Liver (tissue), 3 donors: ENCODE results near the gene SF1.

ENCODE experiments used
- ATF3 ChIP-seq: IDR thresholded peaks from 2 replicates; pipeline ENCODE4 v1.6.1; 2016; ENCODE audit warnings: antibody characterized with exemption
- GABPA ChIP-seq, 2 donors: IDR thresholded peaks in 1 of 2; conservative IDR thresholded peaks in 1 of 2; 2 replicates each; pipeline ENCODE4 v1.6.1; 2016; ENCODE audit warnings: antibody characterized with exemption in 2 of 2, mild to moderate bottlenecking in 1 of 2, moderate library complexity in 1 of 2
- MAX ChIP-seq: IDR thresholded peaks from 2 replicates; pipeline ENCODE4 v1.6.1; 2016; ENCODE audit warnings: antibody characterized with exemption
- RAD21 ChIP-seq, 2 donors: IDR thresholded peaks; 2 replicates each; pipeline ENCODE4 v1.6.1; 2016; ENCODE audit warnings: antibody characterized with exemption in 2 of 2, mild to moderate bottlenecking in 2 of 2
- TF ChIP-seq, protein P1 (sequence below): IDR thresholded peaks from 2 replicates; pipeline ENCODE4 v1.6.1; 2016; ENCODE audit warnings: antibody characterized with exemption
- TF ChIP-seq, protein P2 (sequence below): fragments of 150-350 bp; IDR thresholded peaks from 2 replicates; pipeline ENCODE4 v1.5.1; 2017; ENCODE audit warnings: improper control_type of control experiment, low read depth, low read length; ENCODE audit not compliant: missing input control
- TF ChIP-seq, protein P3 (sequence below): IDR thresholded peaks from 2 replicates; pipeline ENCODE4 v1.6.1; 2016; ENCODE audit warnings: antibody characterized with exemption, mild to moderate bottlenecking
- donor health status: healthy.
- donor health status: healthy.

GRCh38 chr11:64715756-64716472 lies 62.4 kb downstream of the SF1 start:
- TF ChIP-seq, protein P1, sequence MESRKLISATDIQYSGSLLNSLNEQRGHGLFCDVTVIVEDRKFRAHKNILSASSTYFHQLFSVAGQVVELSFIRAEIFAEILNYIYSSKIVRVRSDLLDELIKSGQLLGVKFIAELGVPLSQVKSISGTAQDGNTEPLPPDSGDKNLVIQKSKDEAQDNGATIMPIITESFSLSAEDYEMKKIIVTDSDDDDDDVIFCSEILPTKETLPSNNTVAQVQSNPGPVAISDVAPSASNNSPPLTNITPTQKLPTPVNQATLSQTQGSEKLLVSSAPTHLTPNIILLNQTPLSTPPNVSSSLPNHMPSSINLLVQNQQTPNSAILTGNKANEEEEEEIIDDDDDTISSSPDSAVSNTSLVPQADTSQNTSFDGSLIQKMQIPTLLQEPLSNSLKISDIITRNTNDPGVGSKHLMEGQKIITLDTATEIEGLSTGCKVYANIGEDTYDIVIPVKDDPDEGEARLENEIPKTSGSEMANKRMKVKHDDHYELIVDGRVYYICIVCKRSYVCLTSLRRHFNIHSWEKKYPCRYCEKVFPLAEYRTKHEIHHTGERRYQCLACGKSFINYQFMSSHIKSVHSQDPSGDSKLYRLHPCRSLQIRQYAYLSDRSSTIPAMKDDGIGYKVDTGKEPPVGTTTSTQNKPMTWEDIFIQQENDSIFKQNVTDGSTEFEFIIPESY = no peak
- TF ChIP-seq, protein P2, sequence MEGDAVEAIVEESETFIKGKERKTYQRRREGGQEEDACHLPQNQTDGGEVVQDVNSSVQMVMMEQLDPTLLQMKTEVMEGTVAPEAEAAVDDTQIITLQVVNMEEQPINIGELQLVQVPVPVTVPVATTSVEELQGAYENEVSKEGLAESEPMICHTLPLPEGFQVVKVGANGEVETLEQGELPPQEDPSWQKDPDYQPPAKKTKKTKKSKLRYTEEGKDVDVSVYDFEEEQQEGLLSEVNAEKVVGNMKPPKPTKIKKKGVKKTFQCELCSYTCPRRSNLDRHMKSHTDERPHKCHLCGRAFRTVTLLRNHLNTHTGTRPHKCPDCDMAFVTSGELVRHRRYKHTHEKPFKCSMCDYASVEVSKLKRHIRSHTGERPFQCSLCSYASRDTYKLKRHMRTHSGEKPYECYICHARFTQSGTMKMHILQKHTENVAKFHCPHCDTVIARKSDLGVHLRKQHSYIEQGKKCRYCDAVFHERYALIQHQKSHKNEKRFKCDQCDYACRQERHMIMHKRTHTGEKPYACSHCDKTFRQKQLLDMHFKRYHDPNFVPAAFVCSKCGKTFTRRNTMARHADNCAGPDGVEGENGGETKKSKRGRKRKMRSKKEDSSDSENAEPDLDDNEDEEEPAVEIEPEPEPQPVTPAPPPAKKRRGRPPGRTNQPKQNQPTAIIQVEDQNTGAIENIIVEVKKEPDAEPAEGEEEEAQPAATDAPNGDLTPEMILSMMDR = no peak
- TF ChIP-seq, protein P3, sequence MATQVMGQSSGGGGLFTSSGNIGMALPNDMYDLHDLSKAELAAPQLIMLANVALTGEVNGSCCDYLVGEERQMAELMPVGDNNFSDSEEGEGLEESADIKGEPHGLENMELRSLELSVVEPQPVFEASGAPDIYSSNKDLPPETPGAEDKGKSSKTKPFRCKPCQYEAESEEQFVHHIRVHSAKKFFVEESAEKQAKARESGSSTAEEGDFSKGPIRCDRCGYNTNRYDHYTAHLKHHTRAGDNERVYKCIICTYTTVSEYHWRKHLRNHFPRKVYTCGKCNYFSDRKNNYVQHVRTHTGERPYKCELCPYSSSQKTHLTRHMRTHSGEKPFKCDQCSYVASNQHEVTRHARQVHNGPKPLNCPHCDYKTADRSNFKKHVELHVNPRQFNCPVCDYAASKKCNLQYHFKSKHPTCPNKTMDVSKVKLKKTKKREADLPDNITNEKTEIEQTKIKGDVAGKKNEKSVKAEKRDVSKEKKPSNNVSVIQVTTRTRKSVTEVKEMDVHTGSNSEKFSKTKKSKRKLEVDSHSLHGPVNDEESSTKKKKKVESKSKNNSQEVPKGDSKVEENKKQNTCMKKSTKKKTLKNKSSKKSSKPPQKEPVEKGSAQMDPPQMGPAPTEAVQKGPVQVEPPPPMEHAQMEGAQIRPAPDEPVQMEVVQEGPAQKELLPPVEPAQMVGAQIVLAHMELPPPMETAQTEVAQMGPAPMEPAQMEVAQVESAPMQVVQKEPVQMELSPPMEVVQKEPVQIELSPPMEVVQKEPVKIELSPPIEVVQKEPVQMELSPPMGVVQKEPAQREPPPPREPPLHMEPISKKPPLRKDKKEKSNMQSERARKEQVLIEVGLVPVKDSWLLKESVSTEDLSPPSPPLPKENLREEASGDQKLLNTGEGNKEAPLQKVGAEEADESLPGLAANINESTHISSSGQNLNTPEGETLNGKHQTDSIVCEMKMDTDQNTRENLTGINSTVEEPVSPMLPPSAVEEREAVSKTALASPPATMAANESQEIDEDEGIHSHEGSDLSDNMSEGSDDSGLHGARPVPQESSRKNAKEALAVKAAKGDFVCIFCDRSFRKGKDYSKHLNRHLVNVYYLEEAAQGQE = no peak
- no peak for TF ChIP-seq MAX
- no peak for TF ChIP-seq RAD21 (IDR thresholded peaks at IDR 0.05)
- TF ChIP-seq GABPA (IDR thresholded peaks at IDR 0.05 in 1 of 2, conservative IDR thresholded peaks at IDR 0.05 in 1 of 2) = no peak
- TF ChIP-seq ATF3 = no peak
